HG02970 (cell line): ENCODE measurements around the gene ALKBH4.
"Not testable (repeated sequence)": the region's sequence is repeated elsewhere in the genome, so short reads cannot be mapped to it uniquely, and the experiment has no call there.

Experiments
- ATAC-seq: cut with Tn5 transposase; IDR thresholded peaks from one replicate; pipeline ENCODE4 v1.9.1; 2021; ENCODE audit warnings: mild to moderate bottlenecking, moderate library complexity, moderate number of reproducible peaks; ENCODE audit not compliant: unreplicated experiment, low FRiP score

The ALKBH4 gene

GRCh38 chr7:102464577-102465280 lies at the start of gene ALKBH4, which contains the start of gene LRWD1:
ALKBH4 (minus strand) TSS chr7:102464863; CDS start chr7:102464836, 27 bp downstream.
LRWD1 (plus strand) TSS chr7:102464984; CDS start chr7:102465081, 97 bp downstream.
- peak; percentile 87 for ATAC-seq

- ATAC-seq, result not testable (repeated sequence)
These were observed 48.1 kb upstream of the ALKBH4 start for GRCh38 chr7:102512642-102513221.

- ATAC-seq, result not testable (repeated sequence)
These were observed 47.3 kb upstream of the ALKBH4 start for GRCh38 chr7:102511860-102512522.

GRCh38 chr7:102510575-102510974 lies 45.9 kb upstream of the ALKBH4 start:
- not testable (repeated sequence) for ATAC-seq

- not testable (repeated sequence) for ATAC-seq
These were observed 42.9 kb upstream of the ALKBH4 start for GRCh38 chr7:102507410-102508088.

GRCh38 chr7:102505298-102506185 lies 40.9 kb upstream of the ALKBH4 start:
- ATAC-seq, result not testable (repeated sequence)

GRCh38 chr7:102503141-102503540 lies 38.5 kb upstream of the ALKBH4 start:
- not testable (repeated sequence) for ATAC-seq

GRCh38 chr7:102498321-102498720 lies 33.7 kb upstream of the ALKBH4 start:
- ATAC-seq, result not testable (repeated sequence)

GRCh38 chr7:102497308-102497707 lies 32.6 kb upstream of the ALKBH4 start:
- ATAC-seq, result not testable (repeated sequence)

GRCh38 chr7:102496861-102497260 lies 32.2 kb upstream of the ALKBH4 start:
- not testable (repeated sequence) for ATAC-seq

- ATAC-seq, result peak; percentile 51
These were observed 29.9 kb upstream of the ALKBH4 start for GRCh38 chr7:102494473-102495149.

- ATAC-seq, result not testable (repeated sequence)
These were observed 29.4 kb upstream of the ALKBH4 start for GRCh38 chr7:102494026-102494425.

GRCh38 chr7:102493220-102493935 lies 28.7 kb upstream of the ALKBH4 start:
- not testable (repeated sequence) for ATAC-seq

GRCh38 chr7:102490529-102491075 lies 25.9 kb upstream of the ALKBH4 start:
- ATAC-seq, result not testable (repeated sequence)

- not testable (repeated sequence) for ATAC-seq
These were observed 19.7 kb upstream of the ALKBH4 start for GRCh38 chr7:102484317-102484716.

GRCh38 chr7:102481962-102482361 lies 17.3 kb upstream of the ALKBH4 start:
- not testable (repeated sequence) for ATAC-seq

- not testable (repeated sequence) for ATAC-seq
These were observed 15.4 kb upstream of the ALKBH4 start for GRCh38 chr7:102479982-102480637.

- ATAC-seq, result peak; percentile 30
These were observed 14.5 kb upstream of the ALKBH4 start for GRCh38 chr7:102479209-102479584.
